PFSK-1 (cell line): ENCODE results near the gene RPL10A.

Source experiments
- POLR2AphosphoS5 ChIP-seq: IDR thresholded peaks from 2 replicates; pipeline ENCODE4 v1.6.1; 2012; ENCODE audit warnings: low read depth, mild to moderate bottlenecking, control low read depth, low read length, moderate library complexity
- REST ChIP-seq, 2 experiments: IDR thresholded peaks; 2 replicates each; pipeline versions ENCODE4 v1.6.1 to v1.8.0; 2011 to 2012; ENCODE audit warnings: low read depth in 2 of 2, low read length in 2 of 2, control low read depth in 1 of 2, inconsistent platforms in 1 of 2, mild to moderate bottlenecking in 1 of 2, moderate library complexity in 1 of 2; ENCODE audit not compliant: insufficient read depth in 1 of 2

- TF ChIP-seq POLR2AphosphoS5 (no peak), REST (IDR thresholded peaks at IDR 0.05; ENCODE audit: insufficient read depth in 1 of 2, low read depth in 2 of 2, low read length in 2 of 2) (no peak)
Measured at GRCh38 chr6:35508542-35508941, 40.3 kb downstream of the RPL10A start.
